Peyer's patch (tissue), 4 donors: ENCODE data around the gene GTF3C1.

Experiments
- POLR2A ChIP-seq, 2 donors: fragments of 450-650 bp; IDR thresholded peaks; one replicate each; pipeline ENCODE4 v1.5.1; 2017; ENCODE audit warnings: antibody characterized with exemption in 2 of 2, mild to moderate bottlenecking in 2 of 2, moderate library complexity in 2 of 2
- TF ChIP-seq, protein P1 (sequence below), 6 experiments: fragments of 450-650 bp in 4 of 6; fragments of 200-600 bp in 2 of 6; sonication (generic) in 1 of 6; IDR thresholded peaks; one replicate each; pipeline ENCODE4 v1.5.1; 2017 to 2019; ENCODE audit warnings: antibody characterized with exemption in 6 of 6, mild to moderate bottlenecking in 3 of 6, moderate library complexity in 1 of 6

DNA sequence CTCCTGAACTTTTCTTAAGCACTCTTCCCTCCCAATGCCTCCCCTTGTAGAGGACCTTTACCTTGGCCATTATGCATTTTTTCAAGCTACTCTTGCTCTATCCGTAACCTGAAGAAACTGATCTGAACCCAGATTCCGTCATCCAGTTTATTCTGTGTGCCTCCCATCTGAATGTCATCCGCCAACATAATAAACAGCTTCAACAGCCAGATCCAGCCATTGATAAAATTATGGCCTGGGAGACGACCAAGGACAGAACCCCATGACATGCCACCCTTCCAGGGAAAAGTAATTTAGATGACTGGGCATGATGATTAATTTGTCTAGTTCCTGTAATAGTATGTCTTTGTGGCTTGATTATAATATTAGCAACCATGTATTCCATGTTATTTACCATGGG is 42.1 kb upstream of the GTF3C1 start:
- TF ChIP-seq, protein P1, sequence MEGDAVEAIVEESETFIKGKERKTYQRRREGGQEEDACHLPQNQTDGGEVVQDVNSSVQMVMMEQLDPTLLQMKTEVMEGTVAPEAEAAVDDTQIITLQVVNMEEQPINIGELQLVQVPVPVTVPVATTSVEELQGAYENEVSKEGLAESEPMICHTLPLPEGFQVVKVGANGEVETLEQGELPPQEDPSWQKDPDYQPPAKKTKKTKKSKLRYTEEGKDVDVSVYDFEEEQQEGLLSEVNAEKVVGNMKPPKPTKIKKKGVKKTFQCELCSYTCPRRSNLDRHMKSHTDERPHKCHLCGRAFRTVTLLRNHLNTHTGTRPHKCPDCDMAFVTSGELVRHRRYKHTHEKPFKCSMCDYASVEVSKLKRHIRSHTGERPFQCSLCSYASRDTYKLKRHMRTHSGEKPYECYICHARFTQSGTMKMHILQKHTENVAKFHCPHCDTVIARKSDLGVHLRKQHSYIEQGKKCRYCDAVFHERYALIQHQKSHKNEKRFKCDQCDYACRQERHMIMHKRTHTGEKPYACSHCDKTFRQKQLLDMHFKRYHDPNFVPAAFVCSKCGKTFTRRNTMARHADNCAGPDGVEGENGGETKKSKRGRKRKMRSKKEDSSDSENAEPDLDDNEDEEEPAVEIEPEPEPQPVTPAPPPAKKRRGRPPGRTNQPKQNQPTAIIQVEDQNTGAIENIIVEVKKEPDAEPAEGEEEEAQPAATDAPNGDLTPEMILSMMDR (IDR thresholded peaks at IDR 0.05): no peak
- no peak for TF ChIP-seq POLR2A (IDR thresholded peaks at IDR 0.05)
